Activated CD4-positive, alpha-beta T cell treated with anti-CD3 and anti-CD28 coated beads, Interleukin-2, amount 50 U/mL, for 24 hours (primary cell): ENCODE measurements around the gene FTSJ3.
"Not testable (repeated sequence)": the region's sequence is repeated elsewhere in the genome, so short reads cannot be mapped to it uniquely, and the experiment has no call there.

Experiments
- DNase-seq, 2 donors: peaks; one replicate each; pipeline ENCODE4 v3.0.0-alpha.2; 2020; ENCODE audit warnings: low read depth in 1 of 2, low spot score in 1 of 2

FTSJ3 gene, protein sequence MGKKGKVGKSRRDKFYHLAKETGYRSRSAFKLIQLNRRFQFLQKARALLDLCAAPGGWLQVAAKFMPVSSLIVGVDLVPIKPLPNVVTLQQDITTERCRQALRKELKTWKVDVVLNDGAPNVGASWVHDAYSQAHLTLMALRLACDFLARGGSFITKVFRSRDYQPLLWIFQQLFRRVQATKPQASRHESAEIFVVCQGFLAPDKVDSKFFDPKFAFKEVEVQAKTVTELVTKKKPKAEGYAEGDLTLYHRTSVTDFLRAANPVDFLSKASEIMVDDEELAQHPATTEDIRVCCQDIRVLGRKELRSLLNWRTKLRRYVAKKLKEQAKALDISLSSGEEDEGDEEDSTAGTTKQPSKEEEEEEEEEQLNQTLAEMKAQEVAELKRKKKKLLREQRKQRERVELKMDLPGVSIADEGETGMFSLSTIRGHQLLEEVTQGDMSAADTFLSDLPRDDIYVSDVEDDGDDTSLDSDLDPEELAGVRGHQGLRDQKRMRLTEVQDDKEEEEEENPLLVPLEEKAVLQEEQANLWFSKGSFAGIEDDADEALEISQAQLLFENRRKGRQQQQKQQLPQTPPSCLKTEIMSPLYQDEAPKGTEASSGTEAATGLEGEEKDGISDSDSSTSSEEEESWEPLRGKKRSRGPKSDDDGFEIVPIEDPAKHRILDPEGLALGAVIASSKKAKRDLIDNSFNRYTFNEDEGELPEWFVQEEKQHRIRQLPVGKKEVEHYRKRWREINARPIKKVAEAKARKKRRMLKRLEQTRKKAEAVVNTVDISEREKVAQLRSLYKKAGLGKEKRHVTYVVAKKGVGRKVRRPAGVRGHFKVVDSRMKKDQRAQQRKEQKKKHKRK

DNA sequence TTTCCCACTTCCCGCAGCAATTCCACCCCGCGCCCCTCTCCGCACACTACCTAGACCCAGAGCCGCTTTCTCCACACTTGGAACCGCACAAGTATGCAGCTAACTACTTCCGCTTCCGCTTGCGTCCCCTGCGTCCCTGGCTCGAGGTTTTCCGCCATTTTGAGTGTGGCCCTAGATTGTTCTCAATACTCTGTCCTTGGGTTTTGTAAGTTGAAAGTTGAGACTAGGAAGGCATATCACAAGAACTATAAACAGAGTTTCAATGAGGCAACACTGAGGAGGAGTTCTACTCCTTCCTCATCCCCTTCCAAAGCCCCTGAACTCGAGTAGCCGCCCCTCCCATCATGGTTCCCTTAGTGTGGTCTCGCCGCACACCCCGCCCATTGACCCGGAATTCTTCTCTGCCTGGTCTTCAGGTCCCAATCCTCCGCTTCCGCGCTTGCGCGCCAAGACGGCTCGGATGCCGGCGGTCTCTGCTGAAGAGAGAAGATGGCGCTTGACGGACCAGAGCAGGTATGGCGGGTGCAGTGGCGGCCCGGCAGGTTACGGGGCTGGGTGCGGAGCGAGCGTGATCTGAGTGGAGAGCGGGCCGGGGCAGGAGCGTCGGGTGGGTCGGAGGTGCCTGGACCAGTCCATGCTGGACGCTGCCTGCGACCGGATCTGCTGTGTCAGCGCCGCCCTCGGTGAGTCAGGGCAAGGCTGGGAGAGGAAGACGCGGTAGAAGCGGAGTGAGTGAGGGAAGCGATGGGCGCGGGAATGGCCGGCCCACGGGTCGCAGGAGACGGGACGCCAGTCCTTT lies at the start of gene FTSJ3, which contains the start of gene PSMC5:
Gene FTSJ3, minus strand, starts transcription at position 662 of the 799 bp plus-strand sequence. CDS start 761 bp downstream, outside the sequence.
Gene PSMC5, plus strand, starts transcription at position 430 of the 799 bp plus-strand sequence. Its CDS starts 60 bp downstream, at position 490.
- DNase-seq, result peak; percentile 91 to 94

DNA sequence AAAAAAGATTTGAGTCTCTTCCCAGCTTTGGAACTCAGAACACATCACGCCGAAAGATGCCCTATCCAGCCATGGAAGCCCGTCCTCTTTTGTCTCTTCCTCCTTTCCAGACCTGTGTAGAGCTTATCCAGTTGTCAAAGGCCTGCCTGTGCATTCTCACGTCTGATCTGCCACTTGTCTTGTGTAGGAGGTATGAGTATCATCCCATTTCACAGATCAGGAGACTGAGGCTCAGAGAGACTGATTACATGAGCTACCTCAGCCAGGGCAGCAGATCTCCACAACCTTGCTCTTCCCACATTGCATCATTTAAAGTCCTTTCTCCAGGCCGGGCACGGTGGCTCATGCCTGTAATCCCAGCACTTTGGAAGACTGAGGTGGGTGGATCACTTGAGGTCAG lies 47.2 kb upstream of the FTSJ3 start:
- not testable (repeated sequence) for DNase-seq

DNA sequence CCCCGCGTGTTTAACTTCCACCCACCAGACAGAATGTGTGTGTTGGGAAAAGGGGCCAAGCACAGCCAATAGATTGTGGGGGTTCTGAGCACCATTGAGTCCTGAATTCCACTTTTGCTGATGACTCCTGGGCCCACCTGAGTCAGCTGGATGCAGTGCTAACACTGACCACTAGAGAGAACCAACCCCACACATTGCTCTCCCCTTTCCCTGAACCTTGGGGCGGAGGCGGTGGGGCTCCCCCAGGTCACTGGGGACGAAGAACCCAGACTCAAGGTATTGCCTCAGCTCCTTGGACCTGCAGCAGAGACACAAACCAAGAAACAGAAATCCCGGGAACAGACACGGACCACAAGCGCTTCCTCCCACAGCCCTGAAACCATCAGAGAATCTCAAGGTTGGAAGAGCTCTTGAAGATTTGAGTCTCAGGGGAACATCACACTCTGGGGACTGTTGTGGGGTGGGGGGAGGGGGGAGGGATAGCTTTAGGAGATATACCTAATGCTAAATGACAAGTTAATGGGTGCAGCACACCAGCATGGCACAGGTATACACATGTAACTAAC lies 46.7 kb upstream of the FTSJ3 start:
- not testable (repeated sequence) for DNase-seq

DNA sequence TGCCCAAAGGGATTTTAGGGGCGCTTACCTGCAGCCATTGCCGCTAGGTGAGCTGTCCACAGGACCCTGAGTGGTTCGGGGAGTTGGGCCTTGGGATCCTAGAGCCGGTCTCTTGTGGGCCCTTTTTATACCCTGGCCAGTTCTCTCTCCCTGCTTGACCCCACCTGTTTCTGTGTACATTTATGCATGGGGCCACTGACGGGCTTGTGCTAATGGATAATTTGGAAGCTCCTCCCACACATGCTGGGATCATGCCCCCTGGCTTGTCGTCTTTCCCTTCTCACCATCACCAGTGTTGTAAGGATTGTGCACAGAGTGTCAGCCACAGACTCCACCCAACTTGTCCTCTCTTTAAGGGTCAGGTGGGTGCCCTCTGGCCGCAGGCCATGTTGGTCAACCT lies 46.1 kb upstream of the FTSJ3 start, which contains the start of gene CSH2:
Gene CSH2, minus strand, starts transcription at position 101 of the 400 bp plus-strand sequence. Its CDS starts 63 bp downstream, at position 38.
- DNase-seq, result not testable (repeated sequence)

DNA sequence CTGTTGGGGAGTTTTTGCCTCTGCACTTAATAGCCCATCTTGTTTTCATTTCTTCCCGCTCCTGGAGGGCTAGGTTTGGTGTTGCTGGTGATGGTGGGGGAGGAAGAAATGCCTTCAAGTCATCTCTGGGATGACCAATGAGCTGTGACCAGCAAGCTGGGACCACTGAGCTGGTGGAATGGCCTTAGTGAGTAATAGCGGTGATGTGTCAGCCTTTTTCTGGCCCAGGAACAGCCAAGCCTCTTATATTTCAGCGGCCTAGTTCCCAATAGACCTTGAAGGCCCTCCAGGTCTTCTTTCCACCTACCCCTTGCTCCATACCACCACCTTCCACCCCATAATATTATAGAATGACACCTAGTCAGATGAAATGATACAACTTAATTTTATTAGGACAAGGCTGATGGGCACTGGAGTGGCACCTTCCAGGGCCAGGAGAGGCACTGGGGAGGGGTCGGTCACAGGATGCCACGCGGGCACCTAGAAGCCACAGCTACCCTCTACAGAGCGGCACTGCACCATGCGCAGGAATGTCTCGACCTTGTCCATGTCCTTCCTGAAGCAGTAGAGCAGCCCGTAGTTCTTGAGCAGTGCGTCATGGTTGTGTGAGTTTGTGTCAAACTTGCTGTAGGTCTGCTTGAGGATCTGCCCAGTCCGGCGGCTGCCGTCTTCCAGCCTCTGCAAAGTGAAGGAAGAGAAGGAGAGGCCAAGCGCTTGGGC lies 44.3 kb upstream of the FTSJ3 start:
- not testable (repeated sequence) for DNase-seq

DNA sequence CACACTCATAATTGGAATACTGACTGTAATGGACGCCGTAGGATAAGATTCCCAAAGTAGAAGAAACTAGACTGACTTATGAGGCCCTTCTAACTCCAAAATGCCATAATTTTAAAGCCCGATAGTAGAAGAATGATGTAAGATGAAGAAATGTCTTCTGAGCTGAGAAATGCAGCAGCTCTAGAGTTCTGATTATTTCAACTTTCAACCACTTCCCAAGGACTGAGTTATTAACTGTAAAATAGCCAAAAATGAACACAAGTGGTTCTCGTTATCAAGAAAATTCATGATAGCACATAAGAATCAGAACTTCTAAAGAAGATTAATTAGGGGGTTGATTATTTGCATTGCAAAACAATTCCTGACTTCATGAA lies 42.8 kb upstream of the FTSJ3 start:
- not testable (repeated sequence) for DNase-seq

DNA sequence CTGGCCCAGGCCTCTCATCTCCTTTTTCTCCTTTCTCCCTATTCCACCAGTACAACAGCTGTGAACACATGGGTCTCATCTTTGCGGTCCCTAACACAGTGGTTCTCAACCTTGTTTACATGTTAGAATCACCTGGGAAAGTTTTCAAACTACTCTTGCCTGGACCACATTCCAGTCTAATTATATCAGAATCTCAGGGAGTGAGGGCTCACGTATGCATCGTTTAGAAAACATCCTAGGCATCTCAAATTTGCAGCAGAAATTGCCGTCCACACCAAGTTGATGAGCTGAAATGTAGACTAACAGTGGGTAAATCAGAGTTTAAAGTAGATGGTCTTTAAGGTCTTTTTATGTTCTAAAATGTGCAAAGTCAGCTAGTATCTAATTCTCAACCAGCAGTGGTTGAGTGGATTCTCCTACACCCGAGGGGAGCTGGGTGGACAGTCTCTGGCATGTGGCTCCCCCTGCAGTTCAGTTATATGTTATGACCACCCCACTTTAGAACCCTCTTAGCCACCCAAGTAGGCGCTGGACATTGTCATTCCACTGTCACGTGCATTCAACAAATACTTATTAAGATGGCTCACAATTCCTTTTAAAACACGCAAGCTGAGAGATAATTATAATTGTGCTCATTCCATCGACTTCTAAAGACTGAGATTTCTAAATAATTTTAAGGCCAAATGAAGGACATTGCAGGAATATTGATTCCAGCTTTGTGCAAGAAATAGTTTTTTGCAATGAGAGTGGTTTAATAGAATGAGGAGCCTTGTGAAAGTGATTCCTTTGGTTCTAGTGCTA lies 42.2 kb upstream of the FTSJ3 start:
- DNase-seq, result not testable (repeated sequence)

DNA sequence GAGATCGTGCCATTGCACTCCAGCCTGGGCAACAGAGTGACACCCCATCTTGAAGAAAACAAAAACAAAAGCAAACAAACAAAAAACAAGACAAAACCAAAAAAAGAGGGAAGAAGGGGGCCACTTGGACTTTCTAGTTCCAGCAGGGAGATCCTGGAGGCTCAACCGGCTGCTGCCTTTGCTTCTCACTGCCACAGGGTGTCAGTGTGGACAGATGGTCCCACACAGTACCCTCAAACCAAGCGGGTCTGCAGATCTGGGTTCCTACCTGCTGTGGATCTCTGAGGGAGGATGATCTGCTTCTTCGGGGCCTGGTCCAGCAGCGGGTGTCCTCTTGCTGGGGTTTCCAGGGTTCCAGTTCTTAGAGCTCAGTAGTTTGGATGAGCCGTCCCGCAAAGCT lies 39.2 kb upstream of the FTSJ3 start:
- DNase-seq, result not testable (repeated sequence)

DNA sequence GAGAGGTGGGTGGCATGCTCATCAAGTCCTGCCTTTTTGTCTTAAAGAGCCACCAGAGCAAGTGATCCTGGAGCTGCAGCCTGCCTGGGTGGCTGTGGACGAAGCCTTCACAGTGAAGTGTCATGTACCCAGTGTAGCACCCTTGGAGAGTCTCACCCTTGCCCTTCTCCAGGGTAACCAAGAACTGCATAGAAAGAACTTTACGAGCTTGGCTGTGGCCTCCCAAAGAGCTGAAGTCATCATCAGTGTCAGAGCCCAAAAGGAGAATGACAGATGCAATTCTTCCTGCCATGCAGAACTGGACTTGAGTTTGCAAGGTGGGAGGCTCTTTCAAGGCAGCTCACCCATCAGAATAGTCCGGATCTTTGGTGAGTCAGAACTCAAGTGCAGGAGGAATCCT lies 31.8 kb upstream of the FTSJ3 start:
- DNase-seq, result no peak

DNA sequence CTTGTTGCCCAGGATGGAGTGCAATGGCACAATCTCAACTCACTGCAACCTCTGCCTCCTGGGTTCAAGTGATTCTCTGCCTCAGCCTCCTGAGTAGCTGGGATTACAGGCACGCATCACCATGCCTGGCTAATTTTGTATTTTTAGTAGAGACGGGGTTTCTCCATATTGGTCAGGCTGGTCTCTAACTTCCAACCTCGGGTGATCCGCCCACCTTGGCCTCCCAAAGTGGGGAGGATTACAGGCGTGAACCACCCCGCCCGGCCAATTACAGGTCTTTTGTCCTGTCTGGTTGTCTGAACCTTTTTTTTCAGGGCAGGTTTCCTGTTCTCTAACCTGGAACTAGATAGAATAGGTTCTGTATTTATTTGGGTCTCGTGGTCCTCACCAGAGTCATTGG lies 29.0 kb upstream of the FTSJ3 start:
- DNase-seq, result not testable (repeated sequence)

DNA sequence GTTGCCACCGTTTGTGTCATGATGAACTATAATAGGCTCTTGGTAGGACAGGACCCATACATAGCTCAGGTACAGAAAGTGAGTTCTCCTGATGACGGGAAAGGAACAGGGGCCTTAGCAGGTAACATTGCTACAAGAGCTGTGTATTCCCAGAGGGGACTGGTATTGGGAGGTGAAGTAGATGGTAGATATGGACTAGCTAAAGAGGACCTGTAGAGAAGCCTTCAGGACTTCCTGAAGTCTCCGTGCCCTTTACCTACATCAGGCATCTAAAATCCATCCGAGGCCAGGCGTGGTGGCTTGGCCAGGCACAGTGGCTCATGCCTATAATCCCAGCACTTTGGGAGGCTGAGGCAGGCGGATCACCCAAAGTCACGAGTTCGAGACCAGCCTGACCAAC lies 27.7 kb upstream of the FTSJ3 start:
- no peak for DNase-seq

DNA sequence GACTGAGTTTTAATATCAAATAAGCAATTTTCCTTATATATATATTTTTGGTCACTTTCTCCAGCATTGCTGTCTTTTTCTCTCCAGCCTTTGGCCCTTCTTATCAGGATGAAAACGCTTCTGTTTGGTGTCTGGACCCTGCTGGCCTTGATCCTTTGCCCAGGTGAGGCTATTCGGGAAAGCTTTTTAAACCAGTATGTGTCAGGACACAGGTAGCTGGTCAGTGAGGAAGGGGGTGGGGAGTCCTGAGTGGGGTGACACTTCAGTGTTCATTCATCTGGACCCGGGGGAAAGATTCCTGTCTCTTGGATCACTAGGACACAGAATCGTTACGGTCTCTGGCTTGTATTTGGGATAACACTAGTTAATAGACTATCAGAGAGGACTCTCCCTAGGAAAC lies 27.2 kb upstream of the FTSJ3 start:
- DNase-seq, result no peak

DNA sequence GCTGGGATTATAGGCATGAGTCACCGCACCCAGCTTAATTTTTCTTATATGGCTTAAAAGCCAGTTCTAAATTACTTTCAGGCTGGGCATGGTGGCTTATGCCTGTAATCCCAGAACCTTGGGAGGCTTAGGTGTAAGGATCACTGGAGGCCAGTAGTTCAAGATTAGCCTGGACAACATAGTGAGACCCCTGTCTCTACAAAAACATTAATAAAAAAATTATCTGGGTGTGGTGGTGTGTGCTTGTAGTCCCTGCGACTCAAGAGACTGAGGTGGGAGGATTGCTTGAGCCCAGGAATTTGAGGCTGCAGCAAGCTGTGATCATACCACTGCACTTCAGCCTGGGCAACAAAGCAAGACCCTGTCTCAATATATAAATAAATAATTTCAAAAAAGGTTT lies 25.8 kb upstream of the FTSJ3 start:
- DNase-seq, result no peak

DNA sequence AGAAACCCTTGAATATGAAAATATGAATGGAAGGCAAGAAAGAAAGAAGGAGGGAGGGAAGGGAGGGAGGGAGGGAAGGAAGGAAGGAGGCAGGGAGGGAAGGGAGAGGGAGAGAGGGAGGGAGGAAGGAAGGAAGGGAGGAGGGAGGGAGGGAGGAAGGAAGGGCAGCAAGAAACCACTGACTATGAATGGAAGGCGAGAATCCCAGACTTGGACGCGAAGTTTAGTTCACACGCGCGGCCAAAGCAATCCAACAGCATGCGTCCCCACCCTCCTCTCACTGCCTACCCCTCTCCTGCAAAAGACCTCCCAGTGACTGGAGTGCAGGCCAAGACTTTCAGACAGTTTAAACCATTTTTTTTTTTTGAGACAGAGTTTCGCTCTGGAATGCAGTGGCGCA lies 22.9 kb upstream of the FTSJ3 start:
- DNase-seq, result no peak

DNA sequence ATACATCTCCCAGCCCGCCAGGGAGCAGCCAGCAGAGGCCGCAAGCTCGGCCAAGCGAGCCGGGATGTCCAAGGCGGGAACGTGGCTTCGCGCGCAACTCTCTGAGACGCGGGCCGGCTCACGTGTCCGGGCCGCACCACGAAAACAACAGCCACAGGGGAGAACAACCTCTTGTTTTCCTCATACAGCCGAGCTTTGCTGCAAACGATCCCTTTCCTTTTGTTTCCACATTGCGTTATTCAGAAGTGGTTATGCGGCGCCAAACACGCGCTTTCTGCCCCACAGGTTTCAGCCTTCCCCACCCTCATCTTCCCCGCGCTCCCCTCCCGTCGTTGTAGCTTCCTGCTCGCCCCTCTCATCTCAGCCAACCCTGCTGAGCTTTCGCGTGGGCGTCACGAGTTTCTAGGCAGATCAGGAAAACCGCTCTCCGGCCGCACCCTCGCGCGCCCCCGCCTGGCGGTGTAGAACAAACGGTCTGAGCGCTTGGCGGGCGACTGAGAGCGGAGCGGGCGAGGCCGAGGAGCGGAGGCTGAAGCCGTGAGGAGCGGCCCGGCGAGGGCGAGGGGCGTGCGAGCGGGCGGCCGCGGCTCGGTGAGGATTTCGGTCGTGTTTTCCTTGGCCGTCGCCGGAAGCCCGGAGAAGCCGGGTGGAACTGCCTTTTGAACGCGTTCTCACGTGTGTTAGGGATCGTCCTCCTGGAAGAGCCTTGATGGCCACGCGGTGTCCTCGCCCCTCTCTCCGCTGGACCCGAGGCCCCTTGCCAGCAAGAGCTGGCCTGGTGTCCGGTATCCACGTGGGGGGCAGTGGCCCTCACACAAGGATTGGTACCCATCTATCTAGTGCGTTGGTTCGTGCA lies 21.6 kb upstream of the FTSJ3 start:
- DNase-seq, result peak; percentile 95 to 96

DNA sequence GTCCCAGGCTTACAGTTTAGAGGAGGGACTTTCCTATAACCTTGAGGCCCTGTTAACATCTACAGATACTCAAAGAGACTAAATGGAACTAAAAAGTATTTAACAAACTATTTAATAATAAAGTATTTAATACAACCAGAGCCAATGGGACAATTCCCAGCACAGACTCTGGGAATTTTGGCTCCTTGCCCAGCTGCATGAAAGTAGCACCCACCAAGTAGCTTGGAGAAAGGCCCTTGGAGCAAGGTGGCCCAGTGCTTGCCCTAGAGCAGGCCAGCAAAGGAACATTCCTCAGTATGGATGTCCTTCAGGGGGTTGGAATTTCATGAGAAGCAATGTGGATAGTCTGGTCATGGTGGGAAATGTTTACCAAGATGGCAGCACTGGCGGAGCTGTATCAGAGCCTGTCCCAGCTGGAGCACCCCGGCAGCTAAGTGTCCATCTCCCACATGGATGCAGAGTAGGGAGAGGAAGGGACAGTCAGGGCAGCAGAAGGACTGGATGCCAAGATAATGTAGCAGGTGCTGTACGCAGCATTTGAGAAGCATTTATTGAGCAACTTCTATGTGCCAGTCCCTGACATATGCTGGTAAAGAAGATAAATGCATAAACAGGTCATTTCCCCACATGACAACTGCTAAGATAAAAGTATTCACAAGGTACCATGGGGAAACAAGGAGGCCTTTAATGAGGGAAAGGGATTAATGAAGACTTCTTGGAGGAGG lies 20.2 kb upstream of the FTSJ3 start:
- no peak for DNase-seq

DNA sequence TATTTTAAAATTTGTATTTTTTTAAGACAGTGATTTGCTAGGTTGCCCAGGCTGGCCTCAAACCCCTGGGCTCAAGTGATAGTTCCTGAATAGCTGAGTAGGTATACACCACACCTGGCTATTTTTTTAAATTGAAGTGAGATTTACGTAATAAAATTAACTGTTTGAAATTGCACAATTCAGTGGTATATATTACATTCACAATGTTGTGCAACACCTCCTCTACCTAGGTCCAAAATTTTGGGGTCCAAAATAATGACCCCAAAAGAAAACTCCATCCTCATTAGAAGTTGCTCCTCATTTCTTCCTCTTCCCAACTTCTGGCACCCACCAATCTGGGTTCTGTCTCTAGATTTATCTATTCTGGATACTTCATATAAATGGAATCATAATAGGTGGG lies 18.0 kb upstream of the FTSJ3 start:
- no peak for DNase-seq
